K562 (cell line): ENCODE measurements around the gene RNF213. TPM values are rescaled to one million over a fixed set of nuclear protein-coding genes. Genes with fewer than 3 reads are reported as not detected.

ENCODE experiments used
- ATAC-seq: fragments of 200-7000 bp; cut with Tn5 transposase; 3 replicates; pipeline ENCODE4 v1.9.1; 2020; ENCODE audit warnings: moderate library complexity
- BruUV-seq: library from RNA; stranded (reverse); fragments of 400-500 nt; replicated peaks from 2 replicates; lab custom pipeline; 2021; lab: Mats Ljungman, UMichigan
- CTCF ChIA-PET: fragments of 300-600 bp; formaldehyde crosslinking; extraction: SDS; loops from one replicate; lab custom pipeline; 2021; ENCODE audit warnings: low intra/inter-chr PET ratio; lab: Yijun Ruan, JAX
- POLR2A ChIA-PET: fragments of 300-600, 350-650 bp; sonication (Branson Sonifier 250); formaldehyde crosslinking; extraction: SDS; loops from one replicate; lab custom pipeline; 2021; ENCODE audit warnings: antibody characterized with exemption, inconsistent platforms; lab: Yijun Ruan, JAX
- DNase-seq, 4 experiments: peaks; one replicate each; pipeline versions ENCODE4 v3.0.0 to v3.0.0-alpha.2; 2011 to 2018; ENCODE audit warnings: low spot score in 3 of 4, mixed read lengths in 3 of 4; ENCODE audit errors: extremely low read depth in 1 of 4
- FAIRE-seq: peaks from 2 replicates; lab custom pipeline; 2011; peaks lifted over from hg19 to GRCh38; lab: Jason Lieb, UNC
- H2AFZ ChIP-seq: 2 replicates; pipeline ENCODE4 v1.6.0; 2011; ENCODE audit warnings: low read depth, low read length, control low read depth, inconsistent platforms
- H3K27ac ChIP-seq: fragments of 200-600 bp; 3 replicates; pipeline ENCODE4 v1.8.0; 2011; ENCODE audit warnings: low read depth, mild to moderate bottlenecking, control low read depth, inconsistent platforms, low read length, moderate library complexity, mixed read lengths; ENCODE audit errors: extremely low read depth
- H3K27me3 ChIP-seq, 2 experiments: fragments of 300-600 bp in 1 of 2; 2 replicates in 1 of 2; 3 replicates in 1 of 2; pipeline versions ENCODE4 v1.6.0 to v1.8.0; 2011; ENCODE audit warnings: inconsistent platforms in 2 of 2, low read length in 2 of 2, mild to moderate bottlenecking in 1 of 2, mixed read lengths in 1 of 2, moderate library complexity in 1 of 2; ENCODE audit not compliant: control insufficient read depth in 2 of 2, insufficient read depth in 2 of 2
- H3K36me3 ChIP-seq: fragments of 300-600 bp; 3 replicates; pipeline ENCODE4 v1.8.0; 2011; ENCODE audit warnings: mild to moderate bottlenecking, low read length, inconsistent platforms; ENCODE audit not compliant: control insufficient read depth, insufficient read depth
- H3K4me1 ChIP-seq, 2 experiments: fragments of 200-600 bp in 1 of 2; replicated peaks in 1 of 2; 2 replicates in 1 of 2; 3 replicates in 1 of 2; pipeline versions ENCODE4 v1.5.1 to v1.8.0; 2011; ENCODE audit warnings: inconsistent platforms in 2 of 2, low read length in 2 of 2, mild to moderate bottlenecking in 1 of 2, mixed read lengths in 1 of 2, moderate library complexity in 1 of 2; ENCODE audit not compliant: control insufficient read depth in 2 of 2, insufficient read depth in 2 of 2
- H3K4me2 ChIP-seq: 2 replicates; pipeline ENCODE4 v1.6.1; 2011; ENCODE audit warnings: low read length, control low read depth, inconsistent platforms, mixed read lengths; ENCODE audit not compliant: insufficient read depth
- H3K4me3 ChIP-seq: fragments of 200-600 bp; sonication (generic), shearing (Covaris generic); 2 replicates; pipeline ENCODE4 v1.5.1; 2016; ENCODE audit warnings: control low read depth, inconsistent platforms
- H3K79me2 ChIP-seq: fragments of 200-600 bp; 3 replicates; pipeline ENCODE4 v1.8.0; 2011; ENCODE audit warnings: low read length, inconsistent platforms; ENCODE audit not compliant: control insufficient read depth, insufficient read depth
- H3K9ac ChIP-seq, 2 experiments: 2 replicates each; pipeline versions ENCODE4 v1.6.0 to v1.6.1; 2011; ENCODE audit warnings: low read depth in 2 of 2, low read length in 2 of 2, control low read depth in 1 of 2, inconsistent platforms in 1 of 2, mild to moderate bottlenecking in 1 of 2, mixed read lengths in 1 of 2; ENCODE audit not compliant: insufficient read depth in 1 of 2
- H3K9me1 ChIP-seq: one replicate; pipeline ENCODE4 v1.6.0; 2011; ENCODE audit warnings: inconsistent platforms, mild to moderate bottlenecking, low read length, moderate library complexity; ENCODE audit not compliant: control insufficient read depth, insufficient read depth
- H3K9me3 ChIP-seq: replicated peaks from 2 replicates; pipeline ENCODE4 v1.5.1; 2011; ENCODE audit warnings: low read depth, low read length, inconsistent platforms; ENCODE audit not compliant: control insufficient read depth, insufficient read depth
- H4K20me1 ChIP-seq: replicated peaks from 2 replicates; pipeline ENCODE4 v1.6.1; 2011; ENCODE audit warnings: low read length, inconsistent platforms, mixed read lengths; ENCODE audit not compliant: control insufficient read depth, insufficient read depth
- CEBPB ChIP-seq: fragments of 450-650 bp; IDR thresholded peaks from 2 replicates; pipeline ENCODE4 v1.6.1; 2016; ENCODE audit warnings: missing genetic modification characterization, missing compliant biosample characterization
- WGBS: fragments of 100-300 bp; shearing (Covaris generic); methylation state at CpG from one replicate; pipeline ENCODE4 v1.1.6; 2016; ENCODE audit warnings: low coverage, mixed read lengths; ENCODE audit not compliant: insufficient coverage; ENCODE audit errors: missing lambda C conversion rate; 5-methylcytosine and 5-hydroxymethylcytosine counted together
- in situ Hi-C: fragments of 300-500 bp; cut with MboI; formaldehyde crosslinking; loops from 4 replicates; pipeline ENCODE4 v1.15.0; 2018; ENCODE audit warnings: inconsistent platforms, mixed read lengths
- intact Hi-C: fragments of 100-400 bp; cut with micrococcal nuclease; formaldehyde crosslinking; loops from 2 replicates; pipeline ENCODE4 v1.14.2; 2022
- polyA plus RNA-seq, 8 experiments: library from polyadenylated mRNA; depleted of rRNA in 4 of 8; stranded (reverse) in 5 of 8; unstranded in 3 of 8; fragments of >200 nt; fragmentation: Nextera tagmentation in 2 of 8; fragmentation: Illumina TruSeq in 1 of 8; extraction: Ambion mirVana in 2 of 8; extraction: Trizol in 1 of 8; gene quantifications; 2 replicates each; pipeline versions ENCODE4 v1.2.1 to v1.2.3, GENCODE V29; 2011 to 2014; ENCODE audit warnings: inconsistent platforms in 1 of 8, missing spikeins in 1 of 8
- total RNA-seq, 7 experiments: library from RNA; depleted of rRNA in 6 of 7; stranded (reverse); fragments of >200 nt in 6 of 7; fragmentation: Illumina TruSeq in 2 of 7; extraction: Trizol in 2 of 7; gene quantifications; 2 replicates each; pipeline versions ENCODE4 v1.2.1 to v1.2.3, GENCODE V29; 2011 to 2021; ENCODE audit warnings: low replicate concordance in 1 of 7
- TF ChIP-seq, protein P1 (sequence below), 2 experiments: fragments of 450-650 bp; IDR thresholded peaks; 2 replicates each; pipeline ENCODE4 v1.6.1; 2016; ENCODE audit warnings: mild to moderate bottlenecking in 2 of 2, borderline replicate concordance in 1 of 2, low read depth in 1 of 2, moderate library complexity in 1 of 2

The RNF213 gene
- total and polyA plus RNA-seq, 9 of the 15 experiments (the other 6 are each of a cell fraction or from before 2014, with no cell fraction given) = 5.3 to 33.6 (median 17.9) TPM

DNA sequence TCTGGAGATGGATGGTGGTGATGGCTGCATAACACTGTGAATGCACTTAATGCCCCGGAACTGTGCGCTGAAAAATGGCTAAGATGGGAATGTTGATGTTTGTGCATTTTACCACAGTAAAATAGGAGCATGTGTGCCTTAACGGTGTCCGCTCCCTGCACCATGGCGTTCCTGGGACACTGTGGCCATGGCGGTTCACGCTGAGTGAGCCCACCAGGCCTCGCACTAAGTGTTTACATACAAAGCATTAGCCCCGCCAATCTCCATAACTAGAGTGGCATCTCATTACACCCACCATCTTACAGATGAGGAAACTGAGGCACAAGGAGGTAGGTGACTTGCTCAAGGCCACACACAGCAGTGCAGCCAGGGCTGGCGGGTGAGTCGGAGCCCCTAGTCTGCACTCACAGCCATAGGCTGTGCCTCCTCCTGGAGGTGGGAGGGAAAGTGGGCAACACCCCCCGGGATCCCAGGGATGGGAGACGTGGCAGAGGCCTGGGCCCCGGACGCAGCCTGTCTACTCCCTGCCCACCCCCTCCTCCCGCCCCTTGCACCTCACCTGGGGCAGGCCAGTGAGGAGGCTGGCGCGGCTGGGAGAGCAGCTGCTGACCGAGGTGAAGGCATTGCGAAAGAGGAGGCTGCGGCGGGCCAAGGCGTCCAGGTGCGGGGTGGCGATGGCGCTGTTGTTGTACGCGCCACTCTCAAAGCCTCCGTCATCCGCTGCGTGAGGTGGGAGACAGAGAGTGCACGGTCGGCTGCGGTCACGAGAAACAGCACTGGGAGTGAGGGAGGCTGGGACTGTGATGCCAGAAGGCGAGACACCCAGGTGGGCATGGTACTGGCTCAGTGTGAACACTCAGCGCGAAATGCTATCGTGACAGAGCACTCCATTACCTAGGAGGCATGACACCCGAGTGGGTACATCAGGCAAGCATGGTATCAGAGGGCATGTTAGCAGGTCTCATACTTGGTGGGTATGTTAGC, 43.9 kb upstream of the RNF213 start:
- no peak overlapping the region for H3K9ac ChIP-seq
- peaks cover 24% of the 10 kb centered on the region; the same call in 1 of the 3 replicates for H3K36me3 ChIP-seq
- no peak for ATAC-seq
- H3K27me3 ChIP-seq = no peaks in the 10 kb centered on the region
- H2AFZ ChIP-seq = no peak overlapping the region
- no peak overlapping the region for H3K4me2 ChIP-seq
- WGBS = 88% methylated on average over 28 of the region's 40 CpGs
- no peak for FAIRE-seq
- 0 out of 2 replicates have a peak, but pooled peaks cover 7% of the 10 kb centered on the region for H4K20me1 ChIP-seq
- intact Hi-C loops (no loop called here), in situ Hi-C loops (no loop called here)
- no peak for DNase-seq
- H3K79me2 ChIP-seq = peaks cover 3% of the 10 kb centered on the region; the same call in 1 of the 3 replicates
- TF ChIP-seq, protein P1, sequence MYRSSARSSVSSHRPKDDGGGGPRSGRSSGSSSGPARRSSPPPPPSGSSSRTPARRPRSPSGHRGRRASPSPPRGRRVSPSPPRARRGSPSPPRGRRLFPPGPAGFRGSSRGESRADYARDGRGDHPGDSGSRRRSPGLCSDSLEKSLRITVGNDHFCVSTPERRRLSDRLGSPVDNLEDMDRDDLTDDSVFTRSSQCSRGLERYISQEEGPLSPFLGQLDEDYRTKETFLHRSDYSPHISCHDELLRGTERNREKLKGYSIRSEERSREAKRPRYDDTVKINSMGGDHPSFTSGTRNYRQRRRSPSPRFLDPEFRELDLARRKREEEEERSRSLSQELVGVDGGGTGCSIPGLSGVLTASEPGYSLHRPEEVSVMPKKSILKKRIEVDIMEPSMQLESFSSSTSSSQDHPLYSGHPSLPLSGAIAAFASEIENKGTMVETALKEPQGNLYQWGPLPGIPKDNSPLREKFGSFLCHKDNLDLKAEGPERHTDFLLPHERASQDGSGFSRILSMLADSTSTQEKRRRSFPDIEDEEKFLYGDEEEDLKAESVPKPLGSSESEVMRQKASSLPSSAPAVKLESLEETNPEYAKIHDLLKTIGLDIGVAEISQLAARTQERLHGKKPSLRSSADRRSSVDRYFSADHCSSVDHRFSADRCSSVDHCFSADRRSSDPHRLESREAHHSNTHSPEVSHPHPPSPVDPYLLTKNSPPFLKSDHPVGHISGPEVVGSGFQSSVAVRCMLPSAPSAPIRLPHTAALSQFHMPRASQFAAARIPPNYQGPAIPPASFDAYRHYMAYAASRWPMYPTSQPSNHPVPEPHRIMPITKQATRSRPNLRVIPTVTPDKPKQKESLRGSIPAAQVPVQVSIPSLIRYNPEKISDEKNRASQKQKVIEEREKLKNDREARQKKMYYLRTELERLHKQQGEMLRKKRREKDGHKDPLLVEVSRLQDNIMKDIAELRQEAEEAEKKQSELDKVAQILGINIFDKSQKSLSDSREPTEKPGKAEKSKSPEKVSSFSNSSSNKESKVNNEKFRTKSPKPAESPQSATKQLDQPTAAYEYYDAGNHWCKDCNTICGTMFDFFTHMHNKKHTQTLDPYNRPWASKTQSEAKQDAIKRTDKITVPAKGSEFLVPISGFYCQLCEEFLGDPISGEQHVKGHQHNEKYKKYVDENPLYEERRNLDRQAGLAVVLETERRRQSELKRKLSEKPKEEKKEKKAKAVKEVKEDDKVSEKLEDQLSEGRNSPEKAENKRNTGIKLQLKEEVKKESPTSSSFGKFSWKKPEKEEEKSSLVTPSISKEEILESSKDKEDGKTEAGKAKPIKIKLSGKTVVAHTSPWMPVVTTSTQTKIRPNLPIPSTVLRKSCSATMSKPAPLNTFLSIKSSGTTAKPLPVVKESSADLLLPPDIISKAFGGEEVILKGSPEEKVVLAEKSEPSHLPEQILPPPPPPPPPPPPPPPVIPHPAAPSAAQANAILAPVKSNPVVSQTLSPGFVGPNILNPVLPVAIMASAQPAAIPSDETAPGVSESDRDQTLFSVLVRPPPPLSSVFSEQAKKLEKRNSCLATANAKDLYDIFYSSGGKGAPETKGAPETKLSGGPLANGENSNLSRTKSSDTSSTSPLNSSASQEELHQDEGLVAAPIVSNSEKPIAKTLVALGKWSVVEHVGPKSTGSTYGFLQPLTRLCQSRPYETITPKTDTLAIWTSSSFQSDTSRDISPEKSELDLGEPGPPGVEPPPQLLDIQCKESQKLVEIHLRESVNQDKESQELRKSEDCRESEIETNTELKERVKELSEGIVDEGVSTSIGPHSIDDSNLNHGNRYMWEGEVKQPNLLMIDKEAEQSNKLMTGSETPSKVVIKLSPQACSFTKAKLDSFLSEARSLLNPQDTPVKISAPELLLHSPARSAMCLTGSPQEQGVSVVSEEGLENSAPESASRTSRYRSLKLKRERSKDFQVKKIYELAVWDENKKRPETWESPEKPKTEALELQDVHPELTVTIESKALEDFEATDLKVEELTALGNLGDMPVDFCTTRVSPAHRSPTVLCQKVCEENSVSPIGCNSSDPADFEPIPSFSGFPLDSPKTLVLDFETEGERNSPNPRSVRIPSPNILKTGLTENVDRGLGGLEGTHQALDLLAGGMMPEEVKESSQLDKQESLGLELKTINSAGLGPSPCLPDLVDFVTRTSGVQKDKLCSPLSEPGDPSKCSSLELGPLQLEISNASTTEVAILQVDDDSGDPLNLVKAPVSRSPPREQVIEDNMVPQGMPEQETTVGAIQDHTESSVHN (IDR thresholded peaks at IDR 0.05; ENCODE audit: borderline replicate concordance in 1 of 2, low read depth in 1 of 2) = no peak
- TF ChIP-seq CEBPB (tag) = peak; percentile 32; the same call in 1 of the 2 replicates
- no peak overlapping the region for H3K27ac ChIP-seq
- peaks cover 9 to 47% of the 10 kb centered on the region in 2 experiments; a peak in 4 of 5 replicates for H3K4me1 ChIP-seq
- no TSS peak for BruUV-seq
- ChIA-PET POLR2A (no interaction called here), CTCF (no interaction called here)
- H3K9me1 ChIP-seq = no peaks in the 10 kb centered on the region
- H3K4me3 ChIP-seq = no peak overlapping the region
- no peaks in the 10 kb centered on the region for H3K9me3 ChIP-seq
